Right lobe of liver (tissue), 6 donors: ENCODE measurements around the gene MT1G. TPM values are rescaled to one million over a fixed set of nuclear protein-coding genes. Genes with fewer than 3 reads are reported as not detected.

ENCODE experiments used
- ATAC-seq, 4 donors: fragments of 200-7000 bp; cut with Tn5 transposase; one replicate each; pipeline ENCODE4 v1.9.1; 2020; ENCODE audit warnings: mild to moderate bottlenecking in 4 of 4, moderate library complexity in 4 of 4
- DNase-seq, 3 donors: peaks; one replicate each; pipeline ENCODE4 v3.0.0-alpha.2; 2020
- H3K27ac ChIP-seq, 3 donors: fragments of 200-600 bp; one replicate each; pipeline ENCODE4 v1.8.0; 2022
- H3K27me3 ChIP-seq, 2 donors: fragments of 200-600 bp; one replicate each; pipeline ENCODE4 v1.8.0; 2022
- H3K36me3 ChIP-seq, 4 donors: fragments of 200-600 bp; sonication (generic) in 1 of 4; one replicate each; pipeline versions ENCODE4 v1.5.1 to v1.8.0; 2017 to 2022; ENCODE audit warnings: control low read depth in 1 of 4
- H3K4me1 ChIP-seq, 4 donors: fragments of 200-600 bp; sonication (generic) in 1 of 4; one replicate each; pipeline versions ENCODE4 v1.5.1 to v1.8.0; 2017 to 2022; ENCODE audit warnings: control low read depth in 1 of 4
- H3K4me3 ChIP-seq, 3 donors: fragments of 200-600 bp; one replicate each; pipeline ENCODE4 v1.8.0; 2022
- H3K9me3 ChIP-seq, 4 donors: fragments of 200-600 bp; sonication (generic) in 1 of 4; one replicate each; pipeline versions ENCODE4 v1.5.1 to v1.8.0; 2017 to 2022; ENCODE audit warnings: control low read depth in 1 of 4
- POLR2A ChIP-seq: fragments of 450-650 bp; IDR thresholded peaks from one replicate; pipeline ENCODE4 v1.6.1; 2017; ENCODE audit warnings: antibody characterized with exemption, mild to moderate bottlenecking
- WGBS: methylation state at CpG from one replicate; pipeline ENCODE4 v1.1.6; 2018; ENCODE audit warnings: low coverage, low lambda C conversion rate; ENCODE audit not compliant: insufficient coverage; ENCODE audit errors: missing lambda C conversion rate; 5-methylcytosine and 5-hydroxymethylcytosine counted together
- intact Hi-C, 2 donors: fragments of 100-400 bp; cut with DNase I; formaldehyde crosslinking; loops; one replicate each; pipeline versions ENCODE4 v1.11.2 to v1.14.1; 2022
- total RNA-seq, 6 experiments: library from RNA; depleted of rRNA in 2 of 6; stranded (reverse); fragments of >200 nt in 2 of 6; fragmentation: NEBNext Ultra II Directional in 3 of 6; extraction: Animal tissue kit (Norgen Biotek cat#: 25700) in 3 of 6; gene quantifications; one replicate each; pipeline versions ENCODE4 v1.1.0 to v1.2.4, GENCODE V29; 2016 to 2023
- TF ChIP-seq, protein P1 (sequence below), 4 donors: fragments of 200-600 bp in 3 of 4; fragments of 450-650 bp in 1 of 4; IDR thresholded peaks; one replicate each; pipeline versions ENCODE4 v1.5.1 to v1.8.0; 2016 to 2022; ENCODE audit warnings: antibody characterized with exemption in 4 of 4, mild to moderate bottlenecking in 2 of 4
- donor health status: DM: no; HTN: yes; CAD: no.
- donor health status: DM: no; HTN: no; CAD: no.
- donor health status: DM: no; HTN: no; CAD: no.
- donor health status: DM: no; HTN: yes; CAD: no.
- donor health status: DM: no; HTN: yes; CAD: no.

Gene MT1G
- total RNA-seq, 6 experiments from 2014 or later, result 490 to 8,056 (median 1,365) TPM

DNA sequence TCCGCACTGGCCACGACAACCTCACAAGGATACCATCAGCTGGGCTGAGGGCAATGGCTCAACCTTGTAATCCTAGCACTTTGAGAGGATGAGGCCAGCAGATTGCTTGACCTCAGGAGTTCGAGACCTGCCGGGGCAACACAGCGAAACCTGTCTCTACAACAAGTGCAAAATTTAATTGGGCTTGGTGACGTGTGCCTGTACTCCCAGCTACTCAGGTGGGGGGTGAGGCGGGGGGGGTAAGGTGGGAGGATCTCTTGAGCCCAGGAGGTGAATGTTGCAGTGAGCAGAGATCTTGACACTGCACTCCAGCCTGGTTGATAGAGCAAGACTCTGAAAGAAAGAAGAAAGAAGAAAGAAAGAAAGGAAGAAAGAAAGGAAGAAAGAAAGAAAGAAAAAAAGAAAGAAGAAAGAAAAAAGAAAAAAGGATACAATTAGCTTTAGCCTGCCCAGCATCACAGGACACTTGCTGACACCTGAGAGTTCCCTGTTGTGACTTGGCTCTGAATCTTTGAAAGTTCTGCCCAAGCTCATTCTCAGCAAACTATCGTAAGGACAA is 47.4 kb downstream of the MT1G start:
- Histone ChIP-seq H3K27ac (no peak overlapping the region), H3K27me3 (no peaks in the 10 kb centered on the region), H3K36me3 (no peaks in the 10 kb centered on the region), H3K4me3 (no peak overlapping the region), H3K4me1 (peaks cover 0 to 27% (median 11%) of the 10 kb centered on the region in 4 donors), H3K9me3 (no peaks in the 10 kb centered on the region)
- TF ChIP-seq, protein P1, sequence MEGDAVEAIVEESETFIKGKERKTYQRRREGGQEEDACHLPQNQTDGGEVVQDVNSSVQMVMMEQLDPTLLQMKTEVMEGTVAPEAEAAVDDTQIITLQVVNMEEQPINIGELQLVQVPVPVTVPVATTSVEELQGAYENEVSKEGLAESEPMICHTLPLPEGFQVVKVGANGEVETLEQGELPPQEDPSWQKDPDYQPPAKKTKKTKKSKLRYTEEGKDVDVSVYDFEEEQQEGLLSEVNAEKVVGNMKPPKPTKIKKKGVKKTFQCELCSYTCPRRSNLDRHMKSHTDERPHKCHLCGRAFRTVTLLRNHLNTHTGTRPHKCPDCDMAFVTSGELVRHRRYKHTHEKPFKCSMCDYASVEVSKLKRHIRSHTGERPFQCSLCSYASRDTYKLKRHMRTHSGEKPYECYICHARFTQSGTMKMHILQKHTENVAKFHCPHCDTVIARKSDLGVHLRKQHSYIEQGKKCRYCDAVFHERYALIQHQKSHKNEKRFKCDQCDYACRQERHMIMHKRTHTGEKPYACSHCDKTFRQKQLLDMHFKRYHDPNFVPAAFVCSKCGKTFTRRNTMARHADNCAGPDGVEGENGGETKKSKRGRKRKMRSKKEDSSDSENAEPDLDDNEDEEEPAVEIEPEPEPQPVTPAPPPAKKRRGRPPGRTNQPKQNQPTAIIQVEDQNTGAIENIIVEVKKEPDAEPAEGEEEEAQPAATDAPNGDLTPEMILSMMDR (IDR thresholded peaks at IDR 0.05), result no peak
- no peak for TF ChIP-seq POLR2A
- DNase-seq, result no peak
- intact Hi-C loops, result no loop called here
- ATAC-seq, result no peak
- WGBS, result 86% methylated on average over 6 of the region's 8 CpGs

DNA sequence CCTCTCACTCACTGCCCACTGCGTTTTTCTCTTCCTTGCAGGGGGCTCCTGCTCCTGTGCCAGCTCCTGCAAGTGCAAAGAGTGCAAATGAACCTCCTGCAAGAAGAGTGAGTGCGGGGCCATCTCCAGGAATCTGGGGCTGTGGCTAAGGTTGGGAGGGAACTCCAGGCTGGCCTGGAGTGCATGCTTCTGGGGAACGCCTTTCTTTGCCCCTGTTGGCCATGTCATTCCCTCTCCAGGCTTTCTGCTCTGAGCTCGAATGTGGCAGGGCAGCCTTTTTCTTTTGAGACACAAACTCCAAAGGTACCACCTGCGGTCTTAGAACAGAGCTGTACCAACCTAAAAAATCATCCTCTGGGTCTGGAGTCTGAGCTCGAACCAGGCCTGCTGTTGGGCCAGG is 49.7 kb downstream of the MT1G start:
- Histone ChIP-seq H3K27me3 (no peaks in the 10 kb centered on the region), H3K36me3 (no peaks in the 10 kb centered on the region), H3K9me3 (no peaks in the 10 kb centered on the region), H3K27ac (peak overlapping the region in 2 of 3 donors; percentile 74 to 88), H3K4me1 (peaks cover 0 to 21% (median 9%) of the 10 kb centered on the region in 4 donors), H3K4me3 (peak overlapping the region; percentile 36 to 61 (median 51))
- no peak for TF ChIP-seq POLR2A
- TF ChIP-seq, protein P1 (IDR thresholded peaks at IDR 0.05), result no peak
- 80% methylated on average over 4 of the region's 6 CpGs for WGBS
- intact Hi-C loops, result no loop called here
- ATAC-seq (no peak), DNase-seq (no peak)

DNA sequence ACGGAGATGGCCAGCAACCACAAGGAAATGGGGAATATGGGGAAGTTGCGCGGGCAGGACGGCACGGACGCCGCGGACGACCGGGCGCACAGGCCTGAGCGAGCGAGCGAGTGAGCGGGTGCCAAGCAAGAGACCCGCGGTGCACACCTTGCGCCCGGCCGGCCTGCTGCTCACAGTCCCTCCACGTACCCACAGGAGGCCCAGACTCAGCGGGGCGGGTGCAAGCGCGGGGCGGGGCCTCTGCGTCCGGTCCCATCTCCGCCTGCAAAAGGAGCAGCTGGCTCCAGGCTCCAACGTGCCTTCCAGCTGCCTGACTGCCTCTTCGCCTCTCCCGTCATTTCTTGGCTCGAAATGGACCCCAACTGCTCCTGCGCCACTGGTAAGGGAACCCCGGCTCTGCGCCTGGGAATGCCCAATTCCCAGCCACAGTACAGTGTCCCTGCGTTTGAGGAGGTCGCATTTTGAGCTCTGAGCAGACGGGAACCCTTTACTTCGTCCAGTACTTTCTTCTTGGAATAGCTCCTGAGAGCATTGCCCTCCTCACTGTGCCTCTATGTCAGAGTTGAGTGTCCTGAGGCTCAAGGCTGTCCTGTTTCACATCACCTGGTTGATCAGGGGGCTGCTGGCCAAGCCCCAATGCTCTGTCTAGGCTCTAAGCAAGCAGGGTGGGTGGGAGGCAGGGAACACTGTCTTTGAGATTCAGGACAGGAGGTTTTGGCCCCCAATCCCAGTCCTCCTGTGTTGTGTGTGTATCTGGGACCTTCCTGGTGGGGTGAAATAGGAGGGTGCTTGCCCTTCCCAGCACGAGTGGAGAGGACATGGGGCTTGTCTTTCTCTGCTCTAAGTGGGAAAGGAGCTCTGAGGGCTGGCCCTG is 50.4 kb downstream of the MT1G start:
- Histone ChIP-seq H3K9me3 (no peaks in the 10 kb centered on the region), H3K36me3 (no peaks in the 10 kb centered on the region), H3K4me3 (peak overlapping the region; percentile 36 to 61 (median 51)), H3K4me1 (peaks cover 0 to 22% (median 10%) of the 10 kb centered on the region in 4 donors), H3K27ac (peak overlapping the region; percentile 62 to 88 (median 74)), H3K27me3 (no peaks in the 10 kb centered on the region)
- ATAC-seq (peak; percentile 97 to 99 (median 98)), DNase-seq (peak; percentile 88 to 95 (median 95))
- WGBS, result 25% methylated on average over 9 of the region's 41 CpGs
- TF ChIP-seq POLR2A, result peak; percentile 91
- TF ChIP-seq, protein P1 (IDR thresholded peaks at IDR 0.05), result peak in 1 of 4 donors; percentile 20
- intact Hi-C loops, result no loop called here

Other genes starting within 250 kb of the MT1G start
- gene AMFR, start 242.5 kb downstream of the MT1G start, total RNA-seq, result 100 to 1,000 TPM in 4 of 6 experiments, 10 to 100 TPM in 2; 92.2 to 189 (median 137) TPM
- 10 to 100 TPM; 26.2 to 35.8 (median 30.3) TPM for gene NUDT21, start 216.7 kb downstream of the MT1G start, total RNA-seq
- gene OGFOD1, start 216.5 kb downstream of the MT1G start, total RNA-seq, result 10 to 100 TPM; 12.2 to 32.0 (median 17.4) TPM
- 10 to 100 TPM in 4 of 6 experiments, 1 to 10 TPM in 2; 5.6 to 18.4 (median 10.5) TPM for gene BBS2, start 148.0 kb downstream of the MT1G start, total RNA-seq
- gene MT4, start 103.0 kb downstream of the MT1G start, total RNA-seq, result not detected
- gene MT3, start 78.5 kb downstream of the MT1G start, total RNA-seq, result under 1 TPM in 1 of 6 experiments, not detected in 5; 0.62 TPM
- gene MT2A, start 59.5 kb downstream of the MT1G start, total RNA-seq, result 1,000 to 10,000 TPM in 5 of 6 experiments, 100 to 1,000 TPM in 1; 946 to 4,033 (median 2,228) TPM
- gene MT1E, start 42.3 kb downstream of the MT1G start, total RNA-seq, result 1,000 to 10,000 TPM in 2 of 6 experiments, 100 to 1,000 TPM in 4; 403 to 1,748 (median 691) TPM
- 100 to 1,000 TPM in 3 of 6 experiments, 10 to 100 TPM in 2, 1 to 10 TPM in 1; 8.6 to 569 (median 84.5) TPM for gene MT1M, start 35.4 kb downstream of the MT1G start, total RNA-seq
- gene MT1A, start 29.4 kb downstream of the MT1G start, total RNA-seq, result 100 to 1,000 TPM in 3 of 6 experiments, 10 to 100 TPM in 3; 34.9 to 161 (median 110) TPM
- 1 to 10 TPM in 3 of 6 experiments, not detected in 3; 1.6 to 7.7 (median 2.2) TPM for gene MT1B, start 16.2 kb downstream of the MT1G start, total RNA-seq
- gene MT1F, start 10.1 kb downstream of the MT1G start, total RNA-seq, result 100 to 1,000 TPM in 4 of 6 experiments, 10 to 100 TPM in 2; 10.1 to 934 (median 197) TPM
- 1,000 to 10,000 TPM in 2 of 6 experiments, 100 to 1,000 TPM in 2, under 1 TPM in 1, not detected in 1; 0.74 to 1,258 (median 358) TPM for gene MT1H, start 1.7 kb upstream of the MT1G start, total RNA-seq
- 1,000 to 10,000 TPM in 4 of 6 experiments, 100 to 1,000 TPM in 2; 808 to 2,440 (median 1,620) TPM for gene MT1X, start 14.4 kb upstream of the MT1G start, total RNA-seq
- 10 to 100 TPM in 4 of 6 experiments, 1 to 10 TPM in 2; 8.3 to 17.0 (median 12.8) TPM for gene NUP93, start 62.1 kb upstream of the MT1G start, total RNA-seq
- gene SLC12A3, start 197.1 kb upstream of the MT1G start, total RNA-seq, result not detected